ENCODE results near the gene HIGD1C.
"Not testable (repeated sequence)": the region's sequence is repeated elsewhere in the genome, so short reads cannot be mapped to it uniquely, and the experiment has no call there.

Gene HIGD1C

DNA sequence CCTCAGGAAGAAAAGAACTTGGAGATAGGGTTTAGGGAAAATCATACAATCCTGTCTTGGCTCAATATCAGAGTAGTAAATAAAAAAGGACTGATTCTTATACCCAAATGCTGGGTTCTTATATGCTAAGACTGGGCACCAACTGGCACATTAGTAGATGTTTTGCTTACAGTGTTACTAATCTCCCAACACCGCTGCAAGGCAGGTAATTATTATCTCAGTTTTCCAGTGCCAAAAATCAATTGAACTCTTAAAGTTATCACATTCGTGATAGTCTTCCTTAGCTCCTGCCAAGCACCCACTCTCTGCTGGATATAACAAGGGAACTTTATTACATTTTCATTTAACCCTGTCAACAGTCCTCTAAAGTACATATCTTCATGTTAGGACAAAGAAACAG is 25.0 kb upstream of the HIGD1C start:
- DNase-seq = no peak
- Mint-ChIP-seq H3K27me3 (no peaks in the 10 kb centered on the region), H3K4me3 (no peak overlapping the region), H3K9me3 (no peaks in the 10 kb centered on the region), H3K27ac (no peak overlapping the region), H3K4me1 (peaks cover 54% of the 10 kb centered on the region)
- no peak for ATAC-seq

DNA sequence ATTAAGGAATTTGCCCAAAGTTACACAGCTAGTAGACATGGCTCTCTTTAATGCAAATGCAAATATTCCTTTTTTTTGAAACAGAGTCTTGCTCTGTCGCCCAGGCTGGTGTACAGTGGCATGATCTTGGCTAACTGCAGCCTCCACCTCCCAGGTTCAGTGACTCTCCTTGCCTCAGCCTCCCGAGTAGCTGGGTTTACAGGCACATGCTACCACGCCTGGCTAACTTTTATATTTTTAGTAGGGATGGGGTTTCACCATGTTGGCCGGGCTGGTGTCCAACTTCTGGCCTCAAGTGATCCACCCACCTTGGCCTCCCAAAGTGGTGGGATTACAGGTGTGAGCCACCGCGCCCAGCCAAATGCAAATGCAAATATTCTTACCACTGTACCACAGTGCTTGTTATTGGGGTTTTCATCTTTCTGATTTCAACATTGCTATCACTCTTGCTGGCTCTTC is 24.5 kb upstream of the HIGD1C start:
- H3K4me1 Mint-ChIP-seq = peaks cover 49% of the 10 kb centered on the region
- no peaks in the 10 kb centered on the region for H3K9me3 Mint-ChIP-seq
- peak overlapping the region; percentile 4 to 15 for H3K4me3 Mint-ChIP-seq
- H3K27ac Mint-ChIP-seq = no peak overlapping the region
- ATAC-seq (no peak), DNase-seq (no peak)
- no peaks in the 10 kb centered on the region for H3K27me3 Mint-ChIP-seq

DNA sequence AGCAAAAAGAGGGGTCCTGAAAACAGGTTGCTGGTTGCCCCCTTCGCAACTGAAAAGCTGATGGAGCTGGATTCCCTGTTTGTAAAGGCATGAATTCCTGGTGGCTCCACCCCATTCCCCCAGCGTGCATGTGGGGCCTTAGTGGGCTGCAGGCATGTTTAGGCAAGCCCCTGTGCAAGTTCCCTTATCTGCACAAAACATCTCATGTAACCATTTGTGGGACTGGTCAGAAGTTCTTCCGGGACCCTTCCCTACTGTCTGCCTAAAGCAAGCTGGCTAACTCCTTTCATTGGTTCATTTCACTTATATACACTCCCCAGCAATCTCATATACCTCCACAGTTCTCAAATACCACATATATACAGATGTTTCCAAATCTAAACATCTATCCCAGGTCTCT is 24.0 kb upstream of the HIGD1C start:
- H3K4me3 Mint-ChIP-seq = peak overlapping the region in 1 of 2 donors; percentile 4
- no peak overlapping the region for H3K27ac Mint-ChIP-seq
- no peaks in the 10 kb centered on the region for H3K27me3 Mint-ChIP-seq
- peaks cover 44% of the 10 kb centered on the region for H3K4me1 Mint-ChIP-seq
- H3K9me3 Mint-ChIP-seq = no peaks in the 10 kb centered on the region
- ATAC-seq (no peak), DNase-seq (no peak)

DNA sequence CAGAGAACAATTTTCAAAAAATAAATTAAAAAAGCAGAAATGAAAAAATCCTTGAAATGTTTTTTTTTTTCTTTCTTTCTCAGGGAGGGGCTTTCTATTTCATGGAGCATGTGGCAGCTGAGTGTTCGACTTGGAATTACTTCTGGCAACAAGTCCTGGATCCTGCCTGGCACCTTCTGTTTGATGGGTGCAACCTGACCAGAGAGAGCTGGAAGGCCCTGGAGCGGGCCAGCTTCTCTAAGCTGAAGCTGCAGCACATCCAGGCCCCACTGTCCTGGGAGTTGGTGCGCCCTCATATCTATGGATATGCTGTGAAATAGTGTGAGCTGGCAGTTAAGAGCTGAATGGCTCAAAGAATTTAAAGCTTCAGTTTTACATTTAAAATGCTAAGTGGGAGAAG is 22.5 kb upstream of the HIGD1C start:
- H3K9me3 Mint-ChIP-seq = no peaks in the 10 kb centered on the region
- peaks cover 33% of the 10 kb centered on the region for H3K4me1 Mint-ChIP-seq
- H3K4me3 Mint-ChIP-seq = no peak overlapping the region
- no peak for DNase-seq
- ATAC-seq = no peak
- no peaks in the 10 kb centered on the region for H3K27me3 Mint-ChIP-seq
- H3K27ac Mint-ChIP-seq = no peak overlapping the region

DNA sequence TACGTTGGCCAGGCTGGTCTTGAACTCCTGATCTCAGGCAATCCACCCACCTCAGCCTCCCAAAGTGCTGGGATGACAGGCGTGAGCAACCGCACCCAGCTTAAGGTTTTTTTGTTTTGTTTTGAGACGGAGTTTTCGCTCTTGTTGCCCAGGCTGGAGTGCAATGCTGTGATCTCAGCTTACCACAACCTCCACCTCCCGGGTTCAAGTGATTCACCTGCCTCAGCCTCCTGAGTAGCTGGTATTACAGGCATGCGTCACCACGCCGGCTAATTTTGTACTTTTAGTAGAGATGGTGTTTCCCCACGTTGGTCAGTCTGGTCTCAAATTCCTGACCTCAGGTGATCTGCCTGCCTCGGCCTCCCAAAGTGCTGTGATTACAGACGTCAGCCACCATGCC is 21.9 kb upstream of the HIGD1C start:
- H3K27me3 Mint-ChIP-seq, H3K27ac Mint-ChIP-seq, ATAC-seq, H3K9me3 Mint-ChIP-seq, H3K4me3 Mint-ChIP-seq: not testable (repeated sequence)
- DNase-seq = peak in 1 of 2 donors; percentile 15
- H3K4me1 Mint-ChIP-seq = peaks cover 27% of the 10 kb centered on the region

DNA sequence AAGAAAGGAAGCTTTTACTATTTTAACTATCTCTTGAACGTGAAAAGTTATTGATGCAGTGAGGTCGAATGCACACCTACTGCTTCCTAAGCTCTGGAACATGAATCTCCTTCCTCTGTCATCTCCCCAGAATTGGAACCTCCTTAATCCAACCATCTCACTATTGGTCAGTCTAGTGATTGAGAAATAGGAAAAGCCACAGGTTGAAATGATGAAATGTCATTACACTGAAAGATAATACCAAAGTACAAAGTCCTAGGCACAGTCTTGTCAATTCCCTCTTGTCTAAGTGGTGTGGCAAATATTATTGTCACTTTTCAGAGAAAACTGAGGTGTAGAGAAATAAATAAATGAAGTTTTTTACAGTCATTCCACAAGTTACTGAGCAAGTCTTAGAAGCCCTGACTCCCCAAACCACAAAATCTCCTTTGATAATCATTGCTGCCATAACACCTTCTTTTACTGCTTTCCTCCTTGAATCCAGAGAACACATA is 19.5 kb upstream of the HIGD1C start:
- Mint-ChIP-seq H3K9me3 (peaks cover 0 to 7% of the 10 kb centered on the region in 2 donors), H3K27ac (no peak overlapping the region), H3K4me1 (peaks cover 11% of the 10 kb centered on the region), H3K27me3 (no peaks in the 10 kb centered on the region), H3K4me3 (no peak overlapping the region)
- ATAC-seq (peak; percentile 65), DNase-seq (no peak)

DNA sequence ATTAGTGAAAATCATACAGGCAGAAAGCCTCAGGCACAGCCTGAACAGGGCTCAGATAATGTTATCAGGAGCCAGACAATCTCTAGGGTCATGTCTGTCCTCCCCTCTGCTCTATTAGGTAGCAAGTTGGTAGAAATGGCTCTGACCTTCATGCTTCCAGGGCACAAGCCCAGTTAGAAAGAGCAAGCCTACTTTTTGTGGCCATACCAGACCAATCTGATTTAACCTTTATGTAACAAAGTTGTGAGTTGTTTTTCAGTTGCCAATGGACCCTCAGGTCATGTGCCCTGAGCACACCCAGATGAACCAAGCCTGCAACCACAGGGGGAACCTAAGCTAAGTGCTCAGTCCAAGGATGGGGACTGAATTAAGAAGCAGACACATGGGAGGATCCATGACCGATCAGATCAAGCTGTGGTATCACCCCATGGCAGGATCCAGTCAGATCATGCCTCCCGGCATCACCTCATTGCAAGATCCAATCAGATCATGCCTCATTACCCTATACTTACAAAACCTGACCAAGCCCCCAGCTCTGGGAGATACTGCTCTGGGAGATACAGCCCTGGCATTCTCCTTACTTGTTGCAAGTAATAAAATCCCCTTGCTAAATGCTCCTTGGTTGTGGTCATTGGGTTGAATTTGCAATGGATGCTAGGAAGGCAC is 18.8 kb upstream of the HIGD1C start:
- Mint-ChIP-seq H3K9me3 (peaks cover 4 to 10% of the 10 kb centered on the region in 2 donors), H3K4me3 (no peak overlapping the region), H3K27ac (no peak overlapping the region), H3K4me1 (peaks cover 4% of the 10 kb centered on the region), H3K27me3 (no peaks in the 10 kb centered on the region)
- ATAC-seq (peak; percentile 54), DNase-seq (no peak)

DNA sequence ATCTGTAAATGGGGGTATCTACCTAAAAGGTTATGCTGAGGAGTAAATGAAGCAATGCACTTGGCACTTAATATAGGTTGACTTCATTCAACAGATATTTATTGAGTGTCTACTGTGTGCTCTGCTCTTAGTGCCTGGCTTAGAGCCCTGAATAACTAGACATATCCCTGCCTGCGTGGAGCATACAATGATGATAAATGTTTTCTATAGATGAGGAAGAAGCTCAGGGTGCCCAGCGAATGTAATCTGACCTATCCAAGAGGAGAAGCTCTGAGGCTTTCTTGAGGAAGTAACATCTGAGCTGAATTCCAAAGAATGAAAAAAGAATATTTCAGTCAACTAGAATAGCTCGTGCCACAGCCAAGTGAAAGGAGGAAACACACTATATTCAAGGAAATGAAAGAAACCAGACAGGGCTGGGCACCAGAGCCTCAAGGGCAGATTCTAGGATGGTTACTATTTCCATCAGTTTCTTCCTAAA is 17.9 kb upstream of the HIGD1C start:
- H3K9me3 Mint-ChIP-seq = peaks cover 8 to 12% of the 10 kb centered on the region in 2 donors

DNA sequence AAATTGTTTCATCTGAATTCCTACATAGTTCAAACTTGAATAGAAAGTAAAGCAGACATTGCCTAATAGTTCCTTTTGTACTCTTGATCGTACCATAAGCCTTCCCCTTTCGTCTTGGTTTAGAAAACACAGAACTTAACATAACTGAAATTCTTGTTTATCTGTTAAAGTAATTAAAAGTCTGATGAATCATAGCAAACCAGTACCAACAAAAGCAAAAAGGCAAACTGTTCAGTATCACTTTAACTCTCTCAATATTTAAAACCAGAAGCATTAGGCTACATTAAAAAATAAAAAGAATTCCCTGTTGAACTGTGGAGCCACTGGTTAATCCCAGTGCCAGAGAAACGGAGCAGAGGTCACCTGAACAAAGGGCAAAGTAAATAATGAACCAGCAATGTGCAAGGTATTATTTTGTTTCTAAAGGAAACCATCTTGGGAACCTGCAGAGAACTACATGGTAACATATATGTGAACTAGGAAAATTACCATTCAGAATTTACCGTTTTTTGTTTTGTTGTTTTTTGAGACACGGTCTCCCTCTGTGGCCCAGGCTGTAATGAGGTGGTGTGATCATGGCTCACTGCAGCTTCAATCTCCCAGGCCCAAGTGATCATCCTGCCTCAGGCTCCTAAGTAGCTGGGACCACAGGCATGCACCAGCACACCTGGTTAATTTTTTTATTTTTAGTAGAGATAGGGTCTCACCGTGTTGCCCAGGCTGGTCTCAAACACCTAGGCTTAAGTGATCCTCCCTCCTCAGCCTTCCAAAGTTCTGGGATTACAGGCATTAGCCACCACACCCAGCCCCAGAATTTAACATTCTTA is 17.1 kb upstream of the HIGD1C start:
- Mint-ChIP-seq H3K4me3 (no peak overlapping the region), H3K27me3 (no peaks in the 10 kb centered on the region), H3K27ac (no peak overlapping the region), H3K4me1 (no peaks in the 10 kb centered on the region), H3K9me3 (peaks cover 8 to 12% of the 10 kb centered on the region in 2 donors)
- no peak for ATAC-seq
- no peak for DNase-seq

More for the DNA sequence above, 17.9 kb upstream of the HIGD1C start:
- no peak overlapping the region for H3K27ac Mint-ChIP-seq
- DNase-seq (no peak), ATAC-seq (no peak)
- H3K4me1 Mint-ChIP-seq = no peaks in the 10 kb centered on the region
- H3K27me3 Mint-ChIP-seq = no peaks in the 10 kb centered on the region
- no peak overlapping the region for H3K4me3 Mint-ChIP-seq

DNA sequence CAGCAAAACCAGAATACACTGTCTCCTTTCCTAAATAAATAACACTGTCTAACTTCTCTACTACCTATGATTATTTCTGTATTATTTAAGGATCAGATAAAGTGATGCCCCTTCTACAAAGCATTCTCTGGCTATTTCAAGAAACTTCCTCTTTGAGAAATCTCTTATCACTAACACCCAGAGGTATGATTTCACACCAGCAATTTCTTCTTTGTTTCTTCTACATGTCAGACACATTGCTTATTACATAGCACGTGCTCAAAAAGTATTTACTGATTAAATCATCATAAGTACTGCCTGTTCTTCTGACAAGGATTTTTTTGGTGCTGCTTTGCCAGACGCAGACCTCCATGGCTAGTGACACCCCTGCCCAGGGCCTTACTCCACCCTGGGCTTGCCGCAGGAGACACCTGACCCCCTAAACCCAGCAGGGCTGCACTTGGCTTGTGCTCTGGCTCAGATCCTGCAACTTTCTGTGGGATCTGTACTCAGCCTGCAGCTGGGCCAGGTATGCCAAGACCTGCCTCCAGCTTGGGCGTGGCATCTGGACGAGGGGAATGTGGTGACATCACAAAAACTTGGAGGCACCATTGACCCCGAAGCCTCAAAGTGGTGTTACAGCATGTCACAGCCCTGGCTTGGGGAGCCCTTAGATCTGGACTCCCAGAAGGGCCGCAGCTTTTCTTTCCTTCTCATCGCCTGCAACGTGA is 15.4 kb upstream of the HIGD1C start:
- peaks cover 8 to 12% of the 10 kb centered on the region in 2 donors for H3K9me3 Mint-ChIP-seq
- no peaks in the 10 kb centered on the region for H3K4me1 Mint-ChIP-seq
- no peak overlapping the region for H3K27ac Mint-ChIP-seq
- no peak overlapping the region for H3K4me3 Mint-ChIP-seq
- ATAC-seq = no peak
- DNase-seq = no peak
- no peaks in the 10 kb centered on the region for H3K27me3 Mint-ChIP-seq

DNA sequence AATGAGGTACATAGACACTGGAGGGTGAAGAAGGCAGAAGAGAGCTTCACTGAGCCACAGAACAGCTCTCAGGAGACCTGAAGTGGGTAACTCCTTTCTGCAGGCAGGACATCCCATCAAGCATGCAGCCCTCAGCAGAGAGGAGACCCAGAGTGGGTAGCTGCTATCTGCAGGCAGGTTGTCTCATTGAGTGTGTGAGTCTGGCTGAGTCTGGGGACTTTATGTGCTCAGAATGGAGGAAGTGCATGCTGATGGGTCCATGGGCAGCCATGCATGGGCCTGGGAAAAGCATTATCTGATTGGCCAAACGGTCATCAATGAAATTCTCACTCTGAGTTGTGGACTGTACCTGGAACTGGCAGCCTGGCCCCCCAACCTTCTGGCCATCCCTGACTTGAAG is 14.7 kb upstream of the HIGD1C start:
- no peaks in the 10 kb centered on the region for H3K4me1 Mint-ChIP-seq
- no peak for ATAC-seq
- no peak overlapping the region for H3K4me3 Mint-ChIP-seq
- no peak overlapping the region for H3K27ac Mint-ChIP-seq
- no peaks in the 10 kb centered on the region for H3K27me3 Mint-ChIP-seq
- no peak for DNase-seq
- H3K9me3 Mint-ChIP-seq = peaks cover 8 to 12% of the 10 kb centered on the region in 2 donors

DNA sequence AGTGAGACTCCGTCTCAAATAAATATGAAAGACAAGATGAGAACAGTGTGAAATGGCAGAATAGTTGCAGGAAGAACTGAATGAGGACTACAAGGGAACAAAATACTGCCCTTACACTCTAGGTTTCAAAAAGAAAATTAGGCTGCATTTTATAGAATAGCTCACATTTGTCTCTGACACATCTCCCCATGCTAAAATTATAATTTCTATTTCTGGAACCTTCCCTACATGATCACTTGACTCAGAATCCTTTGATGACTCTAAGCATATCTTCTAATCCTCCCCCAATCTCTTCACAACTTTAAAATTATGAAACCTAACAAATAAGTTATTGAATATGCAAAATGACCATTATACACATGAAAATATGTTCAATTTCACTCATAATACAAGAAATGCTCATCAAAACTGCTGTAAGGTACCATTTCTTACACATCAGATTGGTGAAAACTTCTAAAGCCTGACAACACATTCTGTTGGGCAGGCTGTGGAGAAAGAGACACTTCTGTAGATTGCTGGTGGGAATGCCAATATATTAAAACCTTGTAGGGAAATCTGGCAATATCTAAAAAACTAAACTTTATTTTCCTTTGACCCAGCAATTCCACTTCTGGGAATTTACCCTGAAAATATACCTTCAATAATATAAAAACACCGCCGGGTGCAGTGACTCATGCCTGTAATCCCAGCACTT is 4.3 kb upstream of the HIGD1C start:
- Mint-ChIP-seq H3K27me3 (no peaks in the 10 kb centered on the region), H3K9me3 (no peaks in the 10 kb centered on the region), H3K27ac (no peak overlapping the region), H3K4me1 (no peaks in the 10 kb centered on the region), H3K4me3 (no peak overlapping the region)
- no peak for DNase-seq
- no peak for ATAC-seq

DNA sequence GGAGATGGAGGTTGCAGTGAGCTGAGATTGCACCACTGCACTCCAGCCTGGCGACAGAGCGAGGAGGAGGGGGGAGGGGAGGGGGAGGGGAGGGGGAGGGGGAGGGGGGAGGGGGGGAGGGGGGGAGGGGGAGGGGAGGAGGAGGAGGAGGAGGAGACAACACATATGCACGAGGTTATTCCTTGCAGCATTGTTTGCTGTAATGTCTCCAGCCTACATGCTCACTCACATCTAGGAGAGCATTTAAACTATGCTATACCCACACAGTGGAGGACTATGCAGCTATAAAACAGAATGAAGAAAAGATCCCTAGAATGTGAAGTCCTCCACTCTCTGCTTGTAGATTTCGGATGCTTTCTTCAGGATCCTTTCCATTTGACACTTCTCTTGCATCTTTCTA is 3.5 kb upstream of the HIGD1C start:
- Mint-ChIP-seq H3K4me1 (no peaks in the 10 kb centered on the region), H3K4me3 (no peak overlapping the region), H3K9me3 (no peaks in the 10 kb centered on the region), H3K27me3 (no peaks in the 10 kb centered on the region), H3K27ac (no peak overlapping the region)
- DNase-seq = no peak
- no peak for ATAC-seq

DNA sequence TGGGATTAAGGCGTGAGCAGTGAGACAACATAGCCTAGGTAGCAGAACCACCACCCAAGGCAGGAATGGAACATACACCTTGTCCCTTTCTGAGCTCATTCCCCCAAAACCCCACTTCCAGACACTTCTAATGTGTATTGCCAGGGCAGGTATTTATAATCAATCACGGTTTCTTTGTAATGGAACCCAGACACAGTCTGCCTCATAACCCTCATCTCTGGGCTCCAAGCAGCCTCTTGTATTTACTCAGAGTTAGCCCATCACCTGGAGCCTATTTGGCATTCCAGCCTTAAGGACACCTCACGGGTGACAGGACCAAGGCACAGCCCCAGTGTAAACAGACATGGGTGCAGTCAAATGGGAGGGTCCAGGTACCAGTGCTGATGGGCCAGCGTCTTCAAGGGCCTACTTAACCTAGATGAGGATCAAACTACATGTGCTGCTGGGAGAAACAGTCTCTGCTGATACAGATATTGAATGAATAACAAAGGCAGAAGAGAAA is 2.5 kb upstream of the HIGD1C start:
- DNase-seq (no peak), ATAC-seq (no peak)
- H3K27me3 Mint-ChIP-seq = no peaks in the 10 kb centered on the region
- H3K27ac Mint-ChIP-seq = no peak overlapping the region
- no peaks in the 10 kb centered on the region for H3K9me3 Mint-ChIP-seq
- H3K4me3 Mint-ChIP-seq = no peak overlapping the region
- no peaks in the 10 kb centered on the region for H3K4me1 Mint-ChIP-seq

DNA sequence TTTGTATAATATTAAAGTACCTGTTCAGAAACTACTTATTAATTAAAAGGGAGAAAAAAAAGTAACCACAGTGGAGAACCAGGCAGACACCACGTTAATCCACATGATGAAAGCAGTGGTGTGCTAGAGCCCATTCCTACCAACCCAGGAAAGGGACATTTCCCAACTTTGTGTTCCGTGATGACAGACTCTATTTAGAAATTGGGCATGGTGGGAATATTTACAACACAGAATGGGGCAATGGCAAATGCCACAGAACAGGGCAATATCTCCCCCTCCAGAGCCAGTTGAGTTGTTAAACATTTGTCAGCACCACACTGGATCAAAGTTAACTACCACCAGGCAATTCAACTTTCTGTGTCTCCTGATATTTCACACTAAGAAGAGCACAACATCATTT is 1.2 kb upstream of the HIGD1C start:
- ATAC-seq (no peak), DNase-seq (no peak)
- Mint-ChIP-seq H3K4me1 (no peaks in the 10 kb centered on the region), H3K4me3 (no peak overlapping the region), H3K27ac (no peak overlapping the region), H3K9me3 (no peaks in the 10 kb centered on the region), H3K27me3 (no peaks in the 10 kb centered on the region)
